ENCODE measurements around the gene PNPLA6. TPM values are rescaled to one million over a fixed set of nuclear protein-coding genes. Genes with fewer than 3 reads are reported as not detected.
A peak's percentile ranks its signal among the peaks of the same experiment; 100 is the strongest.

The PNPLA6 gene
- total and polyA plus RNA-seq, 2 of the 13 experiments (the other 11 are each of a cell fraction or from before 2014, with no cell fraction given), result 24.9 to 28.2 TPM

DNA sequence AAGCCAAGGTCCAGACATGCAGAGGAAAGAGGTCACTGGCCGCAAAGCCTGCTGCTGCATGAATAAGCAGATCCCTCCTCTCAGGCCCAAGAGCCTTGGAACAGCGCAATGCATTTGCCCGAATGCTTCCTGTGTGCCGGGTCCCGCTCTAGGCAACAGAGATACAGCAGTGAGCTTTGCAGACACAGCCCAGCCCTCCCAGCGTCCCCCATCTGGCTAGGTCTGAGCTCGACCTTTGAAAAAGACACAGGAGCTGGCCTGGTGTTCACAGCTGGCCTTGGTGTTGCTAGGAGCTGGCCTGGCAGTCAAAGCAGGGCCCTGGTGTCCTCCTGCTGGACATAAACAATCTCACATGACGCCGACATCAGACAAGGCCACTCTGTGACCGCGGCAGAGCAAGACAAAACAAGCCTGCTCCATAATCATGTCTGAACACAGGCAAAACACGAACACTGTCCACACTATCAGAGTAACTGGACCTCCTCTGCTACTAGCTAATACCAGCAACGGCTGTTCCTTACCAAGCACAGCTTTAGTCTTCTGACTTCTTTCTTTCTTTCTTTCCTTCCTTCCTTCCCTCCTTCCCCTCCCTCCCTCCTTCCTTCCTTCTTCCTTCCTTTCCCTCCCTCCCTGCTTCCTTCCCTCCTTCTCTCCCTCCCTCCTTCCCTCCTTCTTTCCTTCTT lies 41.0 kb upstream of the PNPLA6 start (continued):
- TF ChIP-seq, protein P1, sequence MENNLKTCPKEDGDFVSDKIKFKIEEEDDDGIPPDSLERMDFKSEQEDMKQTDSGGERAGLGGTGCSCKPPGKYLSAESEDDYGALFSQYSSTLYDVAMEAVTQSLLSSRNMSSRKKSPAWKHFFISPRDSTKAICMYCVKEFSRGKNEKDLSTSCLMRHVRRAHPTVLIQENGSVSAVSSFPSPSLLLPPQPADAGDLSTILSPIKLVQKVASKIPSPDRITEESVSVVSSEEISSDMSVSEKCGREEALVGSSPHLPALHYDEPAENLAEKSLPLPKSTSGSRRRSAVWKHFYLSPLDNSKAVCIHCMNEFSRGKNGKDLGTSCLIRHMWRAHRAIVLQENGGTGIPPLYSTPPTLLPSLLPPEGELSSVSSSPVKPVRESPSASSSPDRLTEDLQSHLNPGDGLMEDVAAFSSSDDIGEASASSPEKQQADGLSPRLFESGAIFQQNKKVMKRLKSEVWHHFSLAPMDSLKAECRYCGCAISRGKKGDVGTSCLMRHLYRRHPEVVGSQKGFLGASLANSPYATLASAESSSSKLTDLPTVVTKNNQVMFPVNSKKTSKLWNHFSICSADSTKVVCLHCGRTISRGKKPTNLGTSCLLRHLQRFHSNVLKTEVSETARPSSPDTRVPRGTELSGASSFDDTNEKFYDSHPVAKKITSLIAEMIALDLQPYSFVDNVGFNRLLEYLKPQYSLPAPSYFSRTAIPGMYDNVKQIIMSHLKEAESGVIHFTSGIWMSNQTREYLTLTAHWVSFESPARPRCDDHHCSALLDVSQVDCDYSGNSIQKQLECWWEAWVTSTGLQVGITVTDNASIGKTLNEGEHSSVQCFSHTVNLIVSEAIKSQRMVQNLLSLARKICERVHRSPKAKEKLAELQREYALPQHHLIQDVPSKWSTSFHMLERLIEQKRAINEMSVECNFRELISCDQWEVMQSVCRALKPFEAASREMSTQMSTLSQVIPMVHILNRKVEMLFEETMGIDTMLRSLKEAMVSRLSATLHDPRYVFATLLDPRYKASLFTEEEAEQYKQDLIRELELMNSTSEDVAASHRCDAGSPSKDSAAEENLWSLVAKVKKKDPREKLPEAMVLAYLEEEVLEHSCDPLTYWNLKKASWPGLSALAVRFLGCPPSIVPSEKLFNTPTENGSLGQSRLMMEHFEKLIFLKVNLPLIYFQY (CRISPR knock-in tag; IDR thresholded peaks at IDR 0.05; ENCODE audit: borderline replicate concordance), result peak; percentile 57; the same call in 1 of the 2 replicates
- TF ChIP-seq, protein P2, sequence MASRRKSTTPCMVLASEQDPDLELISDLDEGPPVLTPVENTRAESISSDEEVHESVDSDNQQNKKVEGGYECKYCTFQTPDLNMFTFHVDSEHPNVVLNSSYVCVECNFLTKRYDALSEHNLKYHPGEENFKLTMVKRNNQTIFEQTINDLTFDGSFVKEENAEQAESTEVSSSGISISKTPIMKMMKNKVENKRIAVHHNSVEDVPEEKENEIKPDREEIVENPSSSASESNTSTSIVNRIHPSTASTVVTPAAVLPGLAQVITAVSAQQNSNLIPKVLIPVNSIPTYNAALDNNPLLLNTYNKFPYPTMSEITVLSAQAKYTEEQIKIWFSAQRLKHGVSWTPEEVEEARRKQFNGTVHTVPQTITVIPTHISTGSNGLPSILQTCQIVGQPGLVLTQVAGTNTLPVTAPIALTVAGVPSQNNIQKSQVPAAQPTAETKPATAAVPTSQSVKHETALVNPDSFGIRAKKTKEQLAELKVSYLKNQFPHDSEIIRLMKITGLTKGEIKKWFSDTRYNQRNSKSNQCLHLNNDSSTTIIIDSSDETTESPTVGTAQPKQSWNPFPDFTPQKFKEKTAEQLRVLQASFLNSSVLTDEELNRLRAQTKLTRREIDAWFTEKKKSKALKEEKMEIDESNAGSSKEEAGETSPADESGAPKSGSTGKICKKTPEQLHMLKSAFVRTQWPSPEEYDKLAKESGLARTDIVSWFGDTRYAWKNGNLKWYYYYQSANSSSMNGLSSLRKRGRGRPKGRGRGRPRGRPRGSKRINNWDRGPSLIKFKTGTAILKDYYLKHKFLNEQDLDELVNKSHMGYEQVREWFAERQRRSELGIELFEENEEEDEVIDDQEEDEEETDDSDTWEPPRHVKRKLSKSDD (CRISPR knock-in tag; IDR thresholded peaks at IDR 0.05; ENCODE audit: low read depth), result 0 out of 2 replicates have a peak, but pooled peaks have one; percentile 59
- TF ChIP-seq ZFY (CRISPR knock-in tag; IDR thresholded peaks at IDR 0.05) (peak; percentile 83), ZNF143 (CRISPR knock-in tag; IDR thresholded peaks at IDR 0.05) (peak; percentile 20; the same call in 1 of the 2 replicates)
- TF ChIP-seq, protein P3, sequence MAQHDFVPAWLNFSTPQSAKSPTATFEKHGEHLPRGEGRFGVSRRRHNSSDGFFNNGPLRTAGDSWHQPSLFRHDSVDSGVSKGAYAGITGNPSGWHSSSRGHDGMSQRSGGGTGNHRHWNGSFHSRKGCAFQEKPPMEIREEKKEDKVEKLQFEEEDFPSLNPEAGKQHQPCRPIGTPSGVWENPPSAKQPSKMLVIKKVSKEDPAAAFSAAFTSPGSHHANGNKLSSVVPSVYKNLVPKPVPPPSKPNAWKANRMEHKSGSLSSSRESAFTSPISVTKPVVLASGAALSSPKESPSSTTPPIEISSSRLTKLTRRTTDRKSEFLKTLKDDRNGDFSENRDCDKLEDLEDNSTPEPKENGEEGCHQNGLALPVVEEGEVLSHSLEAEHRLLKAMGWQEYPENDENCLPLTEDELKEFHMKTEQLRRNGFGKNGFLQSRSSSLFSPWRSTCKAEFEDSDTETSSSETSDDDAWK (CRISPR knock-in tag; IDR thresholded peaks at IDR 0.05), result no peak
- TF ChIP-seq, protein P4, sequence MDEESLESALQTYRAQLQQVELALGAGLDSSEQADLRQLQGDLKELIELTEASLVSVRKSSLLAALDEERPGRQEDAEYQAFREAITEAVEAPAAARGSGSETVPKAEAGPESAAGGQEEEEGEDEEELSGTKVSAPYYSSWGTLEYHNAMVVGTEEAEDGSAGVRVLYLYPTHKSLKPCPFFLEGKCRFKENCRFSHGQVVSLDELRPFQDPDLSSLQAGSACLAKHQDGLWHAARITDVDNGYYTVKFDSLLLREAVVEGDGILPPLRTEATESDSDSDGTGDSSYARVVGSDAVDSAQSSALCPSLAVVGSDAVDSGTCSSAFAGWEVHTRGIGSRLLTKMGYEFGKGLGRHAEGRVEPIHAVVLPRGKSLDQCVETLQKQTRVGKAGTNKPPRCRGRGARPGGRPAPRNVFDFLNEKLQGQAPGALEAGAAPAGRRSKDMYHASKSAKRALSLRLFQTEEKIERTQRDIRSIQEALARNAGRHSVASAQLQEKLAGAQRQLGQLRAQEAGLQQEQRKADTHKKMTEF (CRISPR knock-in tag; IDR thresholded peaks at IDR 0.05), result peak; percentile 63
- TF ChIP-seq, protein P5, sequence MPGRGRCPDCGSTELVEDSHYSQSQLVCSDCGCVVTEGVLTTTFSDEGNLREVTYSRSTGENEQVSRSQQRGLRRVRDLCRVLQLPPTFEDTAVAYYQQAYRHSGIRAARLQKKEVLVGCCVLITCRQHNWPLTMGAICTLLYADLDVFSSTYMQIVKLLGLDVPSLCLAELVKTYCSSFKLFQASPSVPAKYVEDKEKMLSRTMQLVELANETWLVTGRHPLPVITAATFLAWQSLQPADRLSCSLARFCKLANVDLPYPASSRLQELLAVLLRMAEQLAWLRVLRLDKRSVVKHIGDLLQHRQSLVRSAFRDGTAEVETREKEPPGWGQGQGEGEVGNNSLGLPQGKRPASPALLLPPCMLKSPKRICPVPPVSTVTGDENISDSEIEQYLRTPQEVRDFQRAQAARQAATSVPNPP (CRISPR knock-in tag; IDR thresholded peaks at IDR 0.05), result no peak
- TF ChIP-seq, protein P6, sequence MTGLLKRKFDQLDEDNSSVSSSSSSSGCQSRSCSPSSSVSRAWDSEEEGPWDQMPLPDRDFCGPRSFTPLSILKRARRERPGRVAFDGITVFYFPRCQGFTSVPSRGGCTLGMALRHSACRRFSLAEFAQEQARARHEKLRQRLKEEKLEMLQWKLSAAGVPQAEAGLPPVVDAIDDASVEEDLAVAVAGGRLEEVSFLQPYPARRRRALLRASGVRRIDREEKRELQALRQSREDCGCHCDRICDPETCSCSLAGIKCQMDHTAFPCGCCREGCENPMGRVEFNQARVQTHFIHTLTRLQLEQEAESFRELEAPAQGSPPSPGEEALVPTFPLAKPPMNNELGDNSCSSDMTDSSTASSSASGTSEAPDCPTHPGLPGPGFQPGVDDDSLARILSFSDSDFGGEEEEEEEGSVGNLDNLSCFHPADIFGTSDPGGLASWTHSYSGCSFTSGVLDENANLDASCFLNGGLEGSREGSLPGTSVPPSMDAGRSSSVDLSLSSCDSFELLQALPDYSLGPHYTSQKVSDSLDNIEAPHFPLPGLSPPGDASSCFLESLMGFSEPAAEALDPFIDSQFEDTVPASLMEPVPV (CRISPR knock-in tag; IDR thresholded peaks at IDR 0.05), result no peak

Data from HepG2 (cell line).